IMR-90 (cell line): ENCODE results near the gene ATG10. TPM values are rescaled to one million over a fixed set of nuclear protein-coding genes. Genes with fewer than 3 reads are reported as not detected.
A peak's percentile ranks its signal among the peaks of the same experiment; 100 is the strongest.

ENCODE experiments used
- ATAC-seq: fragments of 200-7000 bp; cut with Tn5 transposase; 2 replicates; pipeline ENCODE4 v1.9.1; 2020; ENCODE audit warnings: low read depth, mild to moderate bottlenecking, moderate library complexity
- BruUV-seq: library from RNA; stranded (reverse); fragments of 400-500 nt; replicated peaks from 2 replicates; lab custom pipeline; 2021; lab: Mats Ljungman, UMichigan
- CTCF ChIA-PET: fragments of 300-600 bp; formaldehyde crosslinking; extraction: SDS; loops from one replicate; lab custom pipeline; 2021; ENCODE audit warnings: antibody characterized with exemption; lab: Yijun Ruan, JAX
- POLR2A ChIA-PET: fragments of 300-600 bp; sonication (Branson Sonifier 250); formaldehyde crosslinking; loops from one replicate; lab custom pipeline; 2022; ENCODE audit warnings: antibody characterized with exemption; ENCODE audit not compliant: unreplicated experiment; lab: Charles Lee
- DNase-seq: peaks from one replicate; pipeline ENCODE4 v3.0.0; 2013
- H2AFZ ChIP-seq: replicated peaks from 2 replicates; pipeline ENCODE3; 2013; ENCODE audit warnings: low read length, mild to moderate bottlenecking; ENCODE audit not compliant: poor library complexity
- H2AK5ac ChIP-seq: 2 replicates; pipeline ENCODE4 v1.6.1; 2013; ENCODE audit warnings: low read depth, low read length, inconsistent platforms
- H2AK9ac ChIP-seq: replicated peaks from 2 replicates; pipeline ENCODE3; 2013; ENCODE audit warnings: mild to moderate bottlenecking, low read depth, low read length, moderate library complexity; ENCODE audit not compliant: poor library complexity
- H2BK120ac ChIP-seq: 2 replicates; pipeline ENCODE4 v1.6.1; 2013; ENCODE audit warnings: low read depth, low read length, inconsistent platforms
- H2BK15ac ChIP-seq: 3 replicates; pipeline ENCODE4 v1.6.1; 2013; ENCODE audit warnings: low read depth, low read length, inconsistent platforms
- H2BK20ac ChIP-seq: 2 replicates; pipeline ENCODE4 v1.6.1; 2013; ENCODE audit warnings: low read depth, mild to moderate bottlenecking, inconsistent platforms, low read length, moderate library complexity
- H2BK5ac ChIP-seq: 2 replicates; pipeline ENCODE4 v1.6.1; 2013; ENCODE audit warnings: mild to moderate bottlenecking, low read depth, low read length, inconsistent platforms; ENCODE audit not compliant: poor library complexity, severe bottlenecking
- H3K14ac ChIP-seq: replicated peaks from 2 replicates; pipeline ENCODE4 v1.6.1; 2013; ENCODE audit warnings: low read depth, low read length, inconsistent platforms
- H3K18ac ChIP-seq: 2 replicates; pipeline ENCODE4 v1.6.1; 2013; ENCODE audit warnings: low read depth, low read length, control low read depth
- H3K23ac ChIP-seq: 2 replicates; pipeline ENCODE4 v1.6.1; 2013; ENCODE audit warnings: low read depth, low read length, inconsistent platforms
- H3K27ac ChIP-seq: 2 replicates; pipeline ENCODE4 v1.5.1; 2013; ENCODE audit warnings: mild to moderate bottlenecking, control low read depth, low read length; ENCODE audit not compliant: insufficient read depth
- H3K27me3 ChIP-seq: 2 replicates; pipeline ENCODE4 v1.6.1; 2013; ENCODE audit warnings: low read length; ENCODE audit not compliant: control insufficient read depth, insufficient read depth
- H3K36me3 ChIP-seq: 2 replicates; pipeline ENCODE4 v1.6.1; 2013; ENCODE audit warnings: low read length, mixed read lengths; ENCODE audit not compliant: control insufficient read depth, insufficient read depth
- H3K4ac ChIP-seq: 2 replicates; pipeline ENCODE4 v1.6.1; 2013; ENCODE audit warnings: low read depth, low read length, inconsistent platforms
- H3K4me1 ChIP-seq: 2 replicates; pipeline ENCODE4 v1.6.1; 2013; ENCODE audit warnings: low read length, mixed read lengths; ENCODE audit not compliant: control insufficient read depth, insufficient read depth
- H3K4me2 ChIP-seq: 2 replicates; pipeline ENCODE4 v1.6.1; 2013; ENCODE audit warnings: low read depth, mild to moderate bottlenecking, control low read depth, low read length, moderate library complexity
- H3K4me3 ChIP-seq: 2 replicates; pipeline ENCODE4 v1.5.1; 2013; ENCODE audit warnings: low read depth, mild to moderate bottlenecking, control low read depth, low read length, moderate library complexity; ENCODE audit not compliant: insufficient read depth
- H3K56ac ChIP-seq: 2 replicates; pipeline ENCODE4 v1.6.1; 2013; ENCODE audit warnings: low read length, inconsistent platforms; ENCODE audit not compliant: insufficient read depth; ENCODE audit errors: extremely low read depth
- H3K79me1 ChIP-seq, 2 experiments: 2 replicates each; pipeline ENCODE4 v1.6.1; 2013; ENCODE audit warnings: low read length in 2 of 2, inconsistent platforms in 1 of 2, low read depth in 1 of 2
- H3K9ac ChIP-seq: 2 replicates; pipeline ENCODE4 v1.6.1; 2013; ENCODE audit warnings: low read depth, low read length, control low read depth
- H3K9me1 ChIP-seq: 2 replicates; pipeline ENCODE4 v1.6.1; 2013; ENCODE audit warnings: low read length, inconsistent platforms; ENCODE audit not compliant: insufficient read depth
- H3K9me3 ChIP-seq: 2 replicates; pipeline ENCODE4 v1.6.1; 2013; ENCODE audit warnings: low read length; ENCODE audit not compliant: control insufficient read depth, insufficient read depth
- H4K20me1 ChIP-seq: 2 replicates; pipeline ENCODE4 v1.6.1; 2013; ENCODE audit warnings: low read length, inconsistent platforms; ENCODE audit not compliant: insufficient read depth
- H4K5ac ChIP-seq: 2 replicates; pipeline ENCODE4 v1.6.1; 2013; ENCODE audit warnings: mild to moderate bottlenecking, low read depth, low read length, control low read depth
- H4K8ac ChIP-seq, 2 experiments: 2 replicates each; pipeline ENCODE4 v1.6.1; 2013; ENCODE audit warnings: low read depth in 2 of 2, low read length in 2 of 2, control low read depth in 1 of 2, inconsistent platforms in 1 of 2
- H4K91ac ChIP-seq: 2 replicates; pipeline ENCODE4 v1.6.1; 2013; ENCODE audit warnings: low read depth, low read length, inconsistent platforms; ENCODE audit not compliant: insufficient read depth
- CEBPB ChIP-seq: IDR thresholded peaks from 2 replicates; pipeline ENCODE4 v1.6.1; 2012; ENCODE audit warnings: low read depth, low read length, improper control_type of control experiment
- WGBS, 2 experiments: methylation state at CpG; one replicate each; pipeline versions ENCODE4 v1.1.5 to v1.1.7; 2013; ENCODE audit warnings: missing lambda C conversion rate in 2 of 2; ENCODE audit not compliant: insufficient read length in 1 of 2; ENCODE audit errors: extremely low coverage in 2 of 2; 5-methylcytosine and 5-hydroxymethylcytosine counted together
- dilution Hi-C: fragments of 300-500 bp; cut with HindIII; formaldehyde crosslinking; loops from one replicate; pipeline ENCODE4 v1.14.3; 2018; ENCODE audit warnings: low sequenced_read_pairs; ENCODE audit not compliant: unreplicated experiment
- in situ Hi-C: fragments of 300-500 bp; cut with MboI; formaldehyde crosslinking; loops from 3 replicates; pipeline ENCODE4 v1.14.3; 2019; ENCODE audit warnings: low sequenced_read_pairs, inconsistent platforms, mixed read lengths
- intact Hi-C: fragments of 100-400 bp; cut with micrococcal nuclease; formaldehyde crosslinking; loops from 2 replicates; pipeline ENCODE4 v1.10.0; 2022
- polyA plus RNA-seq, 3 experiments: library from polyadenylated mRNA; depleted of rRNA; stranded (reverse); fragments of >200 nt; gene quantifications; 2 replicates each; pipeline ENCODE4 v1.2.3, GENCODE V29; 2012; ENCODE audit warnings: low replicate concordance in 1 of 3
- total RNA-seq: library from RNA; depleted of rRNA; stranded (reverse); fragments of >200 nt; gene quantifications from 2 replicates; pipeline ENCODE4 v1.2.3, GENCODE V29; 2012
- TF ChIP-seq, protein P1 (sequence below): fragments of 150-350 bp; IDR thresholded peaks from 2 replicates; pipeline ENCODE4 v1.6.1; 2016; ENCODE audit warnings: low read depth, mild to moderate bottlenecking, low read length, moderate library complexity, borderline replicate concordance

Gene ATG10
- total and polyA plus RNA-seq, 2 of the 4 experiments (the other 2 are of a cell fraction): 3.4 to 8.1 TPM

- POLR2A ChIA-PET: no interaction called here
- H2BK20ac ChIP-seq: no peak overlapping the region
- TF ChIP-seq CEBPB: peak; percentile 49; the same call in 1 of the 2 replicates
- TF ChIP-seq, protein P1, sequence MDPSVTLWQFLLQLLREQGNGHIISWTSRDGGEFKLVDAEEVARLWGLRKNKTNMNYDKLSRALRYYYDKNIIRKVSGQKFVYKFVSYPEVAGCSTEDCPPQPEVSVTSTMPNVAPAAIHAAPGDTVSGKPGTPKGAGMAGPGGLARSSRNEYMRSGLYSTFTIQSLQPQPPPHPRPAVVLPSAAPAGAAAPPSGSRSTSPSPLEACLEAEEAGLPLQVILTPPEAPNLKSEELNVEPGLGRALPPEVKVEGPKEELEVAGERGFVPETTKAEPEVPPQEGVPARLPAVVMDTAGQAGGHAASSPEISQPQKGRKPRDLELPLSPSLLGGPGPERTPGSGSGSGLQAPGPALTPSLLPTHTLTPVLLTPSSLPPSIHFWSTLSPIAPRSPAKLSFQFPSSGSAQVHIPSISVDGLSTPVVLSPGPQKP: no peak
- no peaks in the 10 kb centered on the region for H3K9me1 ChIP-seq
- no peaks in the 10 kb centered on the region for H3K27me3 ChIP-seq
- H3K4ac ChIP-seq: no peak overlapping the region
- no peaks in the 10 kb centered on the region for H3K4me1 ChIP-seq
- H2BK5ac ChIP-seq: no peak overlapping the region
- no peaks in the 10 kb centered on the region for H3K79me1 ChIP-seq
- no peak overlapping the region for H3K4me3 ChIP-seq
- H4K8ac ChIP-seq: no peak overlapping the region
- intact Hi-C loops (loop anchor here (2.0 to 5.0 kb wide), 2 partner anchors 61 to 599 kb away; no protein-coding TSS in a partner anchor), in situ Hi-C loops (no loop called here), dilution Hi-C loops (no loop called here)
- no peak overlapping the region for H3K4me2 ChIP-seq
- H3K36me3 ChIP-seq: no peaks in the 10 kb centered on the region
- H3K9ac ChIP-seq: no peak overlapping the region
- H4K20me1 ChIP-seq: no peaks in the 10 kb centered on the region
- no peak overlapping the region for H3K27ac ChIP-seq
- H3K18ac ChIP-seq: no peak overlapping the region
- WGBS, 2 experiments: no CpG with 5 or more reads among the region's 3 CpGs
- H4K91ac ChIP-seq: no peak overlapping the region
- no peak overlapping the region for H3K14ac ChIP-seq
- no peak overlapping the region for H2AK5ac ChIP-seq
- no peak overlapping the region for H4K5ac ChIP-seq
- no peaks in the 10 kb centered on the region for H3K9me3 ChIP-seq
- H3K23ac ChIP-seq: no peak overlapping the region
- no peak overlapping the region for H2AK9ac ChIP-seq
- CTCF ChIA-PET: interaction anchor here (1.1 to 2.1 kb wide), 3 partner anchors 10 to 59 kb away, joined by 4 to 7 read pairs (median 5); no protein-coding TSS in a partner anchor
- DNase-seq (peak; percentile 32), ATAC-seq (peak; percentile 51; the same call in 1 of the 2 replicates)
- no TSS peak for BruUV-seq
- no peak overlapping the region for H2AFZ ChIP-seq
- no peak overlapping the region for H2BK120ac ChIP-seq
- no peak overlapping the region for H3K56ac ChIP-seq
- no peak overlapping the region for H2BK15ac ChIP-seq
These were observed 134.4 kb downstream of the ATG10 start for GRCh38 chr5:82106207-82106606.
